Ovary (tissue), 9 donors: ENCODE measurements around the gene FGF8. TPM values are rescaled to one million over a fixed set of nuclear protein-coding genes. Genes with fewer than 3 reads are reported as not detected.
A peak's percentile ranks its signal among the peaks of the same experiment; 100 is the strongest.
"Not testable (repeated sequence)": the region's sequence is repeated elsewhere in the genome, so short reads cannot be mapped to it uniquely, and the experiment has no call there.

Source experiments
- DNase-seq, 5 donors: peaks; one replicate each; pipeline ENCODE4 v3.0.0-alpha.2; 2019 to 2020
- H3K27ac ChIP-seq, 2 donors: fragments of 200-600 bp; one replicate each; pipeline versions ENCODE4 v1.5.1 to v1.8.0; 2019 to 2022
- H3K27me3 ChIP-seq: fragments of 200-600 bp; one replicate; pipeline ENCODE4 v1.8.0; 2022
- H3K36me3 ChIP-seq: fragments of 200-600 bp; sonication (generic); one replicate; pipeline ENCODE4 v1.5.1; 2019
- H3K4me1 ChIP-seq: one replicate; pipeline ENCODE4 v1.8.1; 2013; ENCODE audit warnings: mild to moderate bottlenecking, moderate library complexity; ENCODE audit not compliant: insufficient read depth
- H3K4me3 ChIP-seq: fragments of 200-600 bp; sonication (generic); one replicate; pipeline ENCODE4 v1.5.1; 2017
- H3K9me3 ChIP-seq, 2 donors: fragments of 200-600 bp in 1 of 2; sonication (generic) in 1 of 2; one replicate each; pipeline versions ENCODE4 v1.5.1 to v1.8.1; 2013 to 2019; ENCODE audit warnings: mild to moderate bottlenecking in 1 of 2, moderate library complexity in 1 of 2
- EP300 ChIP-seq: sonication (generic); formaldehyde crosslinking; IDR thresholded peaks from one replicate; pipeline ENCODE4 v1.6.1; 2017; ENCODE audit warnings: antibody characterized with exemption
- POLR2A ChIP-seq: fragments of 450-650 bp; IDR thresholded peaks from one replicate; pipeline ENCODE4 v1.6.1; 2017; ENCODE audit warnings: antibody characterized with exemption, mild to moderate bottlenecking, moderate library complexity
- whole genome bisulfite sequencing, 3 donors: extraction: QIAGEN DNeasy Blood & Tissue Kit in 1 of 3; methylation state at CpG; one replicate each; pipeline versions ENCODE4 v1.1.5 to v1.1.7; 2013 to 2017; 5-methylcytosine and 5-hydroxymethylcytosine counted together
- intact Hi-C, 4 donors: fragments of 100-400 bp; cut with DNase I; formaldehyde crosslinking; loops; one replicate each; pipeline versions ENCODE4 v1.11.0 to v1.15.1; 2022 to 2023
- polyA plus RNA-seq, 2 donors: library from polyadenylated mRNA; stranded (reverse); fragments of 200-250 nt in 1 of 2; fragments of 350-450 nt in 1 of 2; fragmentation: Illumina TruSeq in 1 of 2; extraction: RNeasy Lipid Tissue Mini Kit (QIAGEN cat#74804) in 1 of 2; gene quantifications; one replicate each; pipeline ENCODE4 v1.2.3, GENCODE V29; 2013 to 2014
- total RNA-seq, 7 donors: library from RNA; depleted of rRNA in 2 of 7; stranded (reverse); fragments of >200 nt in 2 of 7; fragmentation: NEBNext Ultra II Directional in 3 of 7; extraction: Animal tissue kit (Norgen Biotek cat#: 25700) in 3 of 7; gene quantifications; one replicate each; pipeline versions ENCODE4 v1.1.0 to v1.2.4, GENCODE V29; 2016 to 2023
- TF ChIP-seq, protein P1 (sequence below), 3 donors: fragments of 450-650 bp in 2 of 3; fragments of 200-600 bp in 1 of 3; IDR thresholded peaks; one replicate each; pipeline versions ENCODE4 v1.5.1 to v1.8.0; 2016 to 2022; ENCODE audit warnings: antibody characterized with exemption in 3 of 3, mild to moderate bottlenecking in 1 of 3
- donor health status: DM: no; HTN: no; CAD: no; lungs with moderate emphysema.
- donor health status: DM: no; HTN: no; CAD: no.
- donor health status: Bipolar disorder and iron deficiency.
- donor health status: DM: yes; HTN: yes; CAD: no.
- donor health status: DM: no; HTN: no; CAD: no.
- donor health status: DM: yes; HTN: yes; CAD: no.

The FGF8 gene
- total and polyA plus RNA-seq, 9 donors, result not detected

GRCh38 chr10:101789686-101790085 lies 13.8 kb upstream of the FGF8 start:
- intact Hi-C loops, result loop anchor here in 1 of 4 donors (10.0 kb wide), 1 partner anchor 185 kb away; no protein-coding TSS in a partner anchor

GRCh38 chr10:101789231-101789630 lies 13.3 kb upstream of the FGF8 start:
- H3K4me3 ChIP-seq, H3K36me3 ChIP-seq, DNase-seq, H3K9me3 ChIP-seq, H3K27ac ChIP-seq, H3K27me3 ChIP-seq, H3K4me1 ChIP-seq: not testable (repeated sequence)
- 88 to 92% (median 89%) methylated on average over 9 of the region's 9 CpGs for WGBS, 3 donors
- intact Hi-C loops, result loop anchor here in 1 of 4 donors (10.0 kb wide), 1 partner anchor 184 kb away; no protein-coding TSS in a partner anchor

More at GRCh38 chr10:101789686-101790085, 13.8 kb upstream of the FGF8 start:
- H3K36me3 ChIP-seq, result no peaks in the 10 kb centered on the region
- no peaks in the 10 kb centered on the region for H3K4me1 ChIP-seq
- no peak for DNase-seq
- no peak overlapping the region for H3K27ac ChIP-seq
- H3K27me3 ChIP-seq, result no peaks in the 10 kb centered on the region
- TF ChIP-seq POLR2A, result no peak
- no peak overlapping the region for H3K4me3 ChIP-seq
- WGBS, 3 donors, result 86 to 92% (median 87%) methylated on average over 7 of the region's 7 CpGs
- H3K9me3 ChIP-seq, result no peaks in the 10 kb centered on the region

DNA sequence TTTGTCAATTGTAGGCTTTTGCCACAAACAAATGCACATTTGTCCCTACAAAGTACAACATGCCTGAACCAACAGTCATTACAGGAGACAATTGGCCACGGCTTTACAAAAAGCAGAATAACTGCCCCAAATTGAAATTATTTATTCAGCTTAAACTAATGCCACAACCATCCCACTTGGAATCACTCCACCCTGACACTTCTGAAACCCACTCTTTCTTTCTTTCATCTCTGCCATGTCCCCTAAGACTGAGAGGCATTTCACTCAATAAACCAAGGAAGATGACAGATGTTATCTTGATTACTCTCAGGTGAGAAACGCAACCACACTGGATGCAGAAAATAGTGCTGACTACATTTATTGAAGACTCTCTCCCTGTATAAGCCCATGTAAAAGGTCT lies 9.9 kb upstream of the FGF8 start:
- TF ChIP-seq, protein P1, sequence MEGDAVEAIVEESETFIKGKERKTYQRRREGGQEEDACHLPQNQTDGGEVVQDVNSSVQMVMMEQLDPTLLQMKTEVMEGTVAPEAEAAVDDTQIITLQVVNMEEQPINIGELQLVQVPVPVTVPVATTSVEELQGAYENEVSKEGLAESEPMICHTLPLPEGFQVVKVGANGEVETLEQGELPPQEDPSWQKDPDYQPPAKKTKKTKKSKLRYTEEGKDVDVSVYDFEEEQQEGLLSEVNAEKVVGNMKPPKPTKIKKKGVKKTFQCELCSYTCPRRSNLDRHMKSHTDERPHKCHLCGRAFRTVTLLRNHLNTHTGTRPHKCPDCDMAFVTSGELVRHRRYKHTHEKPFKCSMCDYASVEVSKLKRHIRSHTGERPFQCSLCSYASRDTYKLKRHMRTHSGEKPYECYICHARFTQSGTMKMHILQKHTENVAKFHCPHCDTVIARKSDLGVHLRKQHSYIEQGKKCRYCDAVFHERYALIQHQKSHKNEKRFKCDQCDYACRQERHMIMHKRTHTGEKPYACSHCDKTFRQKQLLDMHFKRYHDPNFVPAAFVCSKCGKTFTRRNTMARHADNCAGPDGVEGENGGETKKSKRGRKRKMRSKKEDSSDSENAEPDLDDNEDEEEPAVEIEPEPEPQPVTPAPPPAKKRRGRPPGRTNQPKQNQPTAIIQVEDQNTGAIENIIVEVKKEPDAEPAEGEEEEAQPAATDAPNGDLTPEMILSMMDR (IDR thresholded peaks at IDR 0.05), result no peak
- TF ChIP-seq EP300 (no peak), POLR2A (no peak)
- Histone ChIP-seq H3K27ac (no peak overlapping the region), H3K4me1 (peaks cover 10% of the 10 kb centered on the region), H3K9me3 (no peaks in the 10 kb centered on the region), H3K27me3 (no peaks in the 10 kb centered on the region), H3K36me3 (no peaks in the 10 kb centered on the region), H3K4me3 (no peak overlapping the region)
- WGBS, 3 donors, result 76 to 86% (median 79%) methylated on average over 2 of the region's 2 CpGs
- no peak for DNase-seq
- intact Hi-C loops, result loop anchor here in 1 of 4 donors (10.0 kb wide), 1 partner anchor 181 kb away; no protein-coding TSS in a partner anchor

DNA sequence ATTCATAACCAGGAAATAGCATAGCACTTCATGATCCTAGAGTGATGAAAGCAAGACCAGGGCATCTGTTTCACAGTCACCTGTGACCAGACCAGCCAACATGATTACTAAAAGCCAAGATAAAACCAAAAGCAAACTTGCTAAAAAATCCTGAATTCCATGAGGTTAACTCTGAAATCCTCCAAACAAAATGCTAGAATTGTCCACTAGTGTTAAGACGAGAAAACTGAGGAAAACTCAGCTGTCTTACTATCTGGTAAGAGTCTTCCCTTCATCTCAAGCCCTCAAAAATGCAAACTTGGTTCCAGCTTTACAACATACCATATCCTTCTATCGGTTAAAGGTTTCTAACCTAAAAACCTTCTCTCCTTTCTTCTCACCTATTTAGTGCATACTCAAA lies 8.6 kb upstream of the FGF8 start:
- H3K27ac ChIP-seq, result no peak overlapping the region
- peaks cover 17% of the 10 kb centered on the region for H3K4me1 ChIP-seq
- DNase-seq, result no peak
- H3K27me3 ChIP-seq, result no peaks in the 10 kb centered on the region
- TF ChIP-seq EP300 (no peak), POLR2A (no peak)
- TF ChIP-seq, protein P1 (IDR thresholded peaks at IDR 0.05), result no peak
- H3K36me3 ChIP-seq, result no peaks in the 10 kb centered on the region
- no peaks in the 10 kb centered on the region for H3K9me3 ChIP-seq
- intact Hi-C loops, result loop anchor here in 1 of 4 donors (10.0 kb wide), 1 partner anchor 180 kb away; no protein-coding TSS in a partner anchor
- 69 to 75% (median 74%) methylated on average over 2 of the region's 2 CpGs for WGBS, 3 donors
- no peak overlapping the region for H3K4me3 ChIP-seq

GRCh38 chr10:101783736-101784118 lies 7.8 kb upstream of the FGF8 start:
- H3K4me3 ChIP-seq, result no peak overlapping the region
- H3K36me3 ChIP-seq, result no peaks in the 10 kb centered on the region
- H3K27ac ChIP-seq, result no peak overlapping the region
- 22 to 35% (median 30%) methylated on average over 10 of the region's 10 CpGs for WGBS, 3 donors
- TF ChIP-seq POLR2A (no peak), EP300 (no peak)
- TF ChIP-seq, protein P1 (IDR thresholded peaks at IDR 0.05), result no peak
- intact Hi-C loops, result loop anchor here in 1 of 4 donors (10.0 kb wide), 1 partner anchor 179 kb away; no protein-coding TSS in a partner anchor
- H3K27me3 ChIP-seq, result no peaks in the 10 kb centered on the region
- peak in 1 of 5 donors; percentile 13 for DNase-seq
- peaks cover 20% of the 10 kb centered on the region for H3K4me1 ChIP-seq
- no peaks in the 10 kb centered on the region for H3K9me3 ChIP-seq
